HL-60/S4 treated with retinoic acid at 250 ng/mL for 4 days and 3 days (cell line): ENCODE data around the gene SZT2.
"Not testable (repeated sequence)": the region's sequence is repeated elsewhere in the genome, so short reads cannot be mapped to it uniquely, and the experiment has no call there.

ENCODE experiments used
- in situ Hi-C: fragments of 300-500 bp; cut with MboI; formaldehyde crosslinking; loops from 2 replicates; pipeline ENCODE4 v1.7.0; 2022; ENCODE audit warnings: low sequenced_read_pairs

Gene SZT2

GRCh38 chr1:43386676-43387075, 3.0 kb upstream of the SZT2 start:
- in situ Hi-C loops: no loop called here

DNA sequence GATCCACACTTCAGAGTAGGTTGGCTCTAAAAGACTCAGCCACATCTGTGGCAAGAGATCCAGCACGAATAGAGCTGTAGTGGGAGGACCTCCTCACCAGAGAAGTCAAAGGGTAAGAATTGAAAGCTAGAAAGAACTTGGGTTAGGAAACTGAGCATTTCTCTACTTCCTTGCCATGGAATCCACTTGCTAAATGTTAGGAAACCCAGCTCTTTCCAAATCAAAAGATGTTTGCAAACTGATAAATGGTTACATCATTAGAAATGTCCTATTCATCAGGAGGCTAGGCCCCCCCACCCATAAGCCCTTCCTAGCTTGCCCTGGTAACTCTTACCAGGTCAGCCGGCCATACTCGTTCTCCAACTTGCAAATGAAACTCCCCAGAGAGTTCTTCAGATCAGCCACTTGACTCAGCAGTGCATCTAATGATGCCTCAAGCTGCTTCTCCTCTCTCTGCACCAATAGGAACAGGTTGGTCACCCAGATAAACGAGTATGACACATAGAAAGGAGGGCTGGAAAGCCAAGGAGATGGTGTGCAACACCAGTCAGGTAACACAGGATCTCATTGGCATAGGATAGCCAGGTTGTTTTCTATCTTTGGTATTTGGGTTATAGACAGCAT, 1.6 kb upstream of the SZT2 start:
- in situ Hi-C loops: no loop called here

- in situ Hi-C loops: no loop called here
Measured at GRCh38 chr1:43388613-43389012, 1.1 kb upstream of the SZT2 start.

GRCh38 chr1:43392702-43393101, 3.0 kb downstream of the SZT2 start:
- in situ Hi-C loops: no loop called here

GRCh38 chr1:43395523-43395922, 5.8 kb downstream of the SZT2 start:
- in situ Hi-C loops: no loop called here

DNA sequence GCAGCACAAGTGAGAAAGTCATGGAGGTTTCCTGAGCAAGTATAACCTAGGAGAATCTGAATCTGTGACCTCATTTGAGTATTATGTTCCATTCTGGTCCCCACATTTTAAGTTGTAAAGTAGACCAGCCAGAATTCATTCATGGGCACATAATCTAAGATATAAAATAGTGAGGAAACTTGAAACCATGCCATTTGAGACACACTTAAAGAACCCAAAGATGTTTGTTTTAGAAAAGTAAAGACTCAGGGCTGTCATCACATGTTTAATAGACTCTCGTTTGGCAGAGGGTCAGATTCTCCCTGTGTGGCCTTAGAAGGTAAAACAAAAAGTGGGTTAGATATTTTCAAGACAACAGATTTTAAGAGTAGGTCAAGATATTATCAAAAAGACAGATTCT, 6.4 kb downstream of the SZT2 start:
- in situ Hi-C loops: no loop called here

- in situ Hi-C loops: no loop called here
Measured at GRCh38 chr1:43398227-43398626, 8.5 kb downstream of the SZT2 start.

DNA sequence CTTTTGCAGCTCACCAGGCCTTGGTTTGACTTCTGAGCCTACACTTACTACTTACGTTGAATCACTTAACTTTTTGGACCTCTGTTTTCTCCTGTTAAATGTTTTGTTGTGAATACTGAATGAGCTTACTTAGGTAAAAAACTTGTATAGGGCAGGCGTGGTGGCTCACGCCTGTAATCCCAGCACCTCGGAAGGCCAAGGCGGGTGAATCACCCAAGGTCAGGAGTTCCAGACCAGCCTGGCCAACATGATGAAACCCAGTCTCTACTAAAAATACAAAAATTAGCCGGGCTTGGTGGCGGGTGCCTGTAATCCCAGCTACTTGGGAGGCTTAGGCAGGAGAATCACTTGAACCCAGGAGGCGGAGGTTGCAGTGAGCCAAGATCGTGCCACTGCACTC, 10.7 kb downstream of the SZT2 start:
- in situ Hi-C loops: not testable (repeated sequence)

DNA sequence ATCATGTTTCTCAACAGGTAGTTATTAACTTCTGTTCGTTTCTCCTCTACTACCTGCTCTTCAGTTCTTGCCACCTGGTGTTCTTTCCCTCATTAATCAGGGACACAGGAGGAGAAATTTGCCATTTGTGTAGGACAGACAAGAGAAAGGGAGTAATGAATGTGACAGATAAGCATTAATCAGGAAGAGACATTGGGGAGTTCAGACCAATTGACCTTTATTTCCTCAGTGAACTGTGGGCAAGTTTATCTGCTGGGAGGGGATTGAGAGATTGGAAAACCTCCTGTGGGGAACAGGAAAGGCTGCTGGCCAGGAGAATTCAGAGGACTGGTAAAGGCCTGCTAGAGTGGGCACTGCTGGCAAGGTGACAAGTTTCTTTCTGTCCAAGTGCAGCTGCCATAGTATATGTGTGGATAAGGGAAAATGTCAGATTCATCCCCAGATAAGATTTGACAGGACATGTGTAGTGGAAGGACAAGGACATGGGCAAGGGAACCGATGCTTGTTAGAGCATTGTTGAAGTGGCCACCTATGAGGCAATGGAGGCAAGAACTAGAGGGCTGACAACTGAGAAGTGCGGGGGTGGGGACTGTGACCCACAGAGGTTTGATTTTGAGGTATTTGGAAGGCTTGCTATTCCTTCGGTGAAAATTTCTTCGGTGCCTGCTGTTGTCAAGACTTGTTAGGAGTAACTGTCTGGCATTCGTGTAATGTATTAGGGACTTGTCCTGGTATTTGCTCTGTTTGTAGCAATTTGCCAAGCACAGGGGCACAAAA, 12.6 kb downstream of the SZT2 start:
- in situ Hi-C loops: no loop called here

- in situ Hi-C loops: no loop called here
Measured at GRCh38 chr1:43404353-43404752, 14.7 kb downstream of the SZT2 start.

DNA sequence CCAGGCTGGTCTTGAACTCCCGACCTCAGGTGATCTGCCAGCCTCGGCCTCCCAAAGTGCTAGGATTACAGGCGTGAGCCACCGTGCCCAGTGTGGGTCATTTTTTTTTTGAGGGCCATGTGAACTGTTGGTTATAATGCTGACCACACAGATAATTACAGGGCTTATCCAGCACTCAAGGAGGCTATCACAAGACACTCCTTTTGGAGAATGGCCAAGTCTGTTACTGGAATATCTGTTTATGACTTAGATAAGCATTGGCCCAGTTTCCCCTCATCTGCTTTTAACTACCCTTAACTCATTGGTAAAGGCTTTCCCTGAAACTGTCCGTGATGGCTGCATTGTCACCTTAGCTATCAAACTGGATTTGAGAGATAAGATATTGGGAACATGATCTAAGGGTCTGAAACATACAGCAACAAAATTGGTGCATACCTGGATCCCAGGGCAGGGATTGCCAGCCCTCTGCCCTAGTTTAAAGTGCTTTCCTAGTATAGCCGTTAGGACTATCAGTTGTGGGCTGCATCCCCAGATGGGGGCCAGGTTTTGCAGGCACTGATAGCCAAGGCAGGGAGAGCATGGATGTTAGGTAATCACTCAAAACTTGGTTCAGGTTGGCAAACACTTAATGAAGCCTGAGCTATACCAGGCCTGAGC, 15.6 kb downstream of the SZT2 start:
- in situ Hi-C loops: no loop called here

GRCh38 chr1:43405876-43406234, 16.2 kb downstream of the SZT2 start:
- in situ Hi-C loops: no loop called here

- in situ Hi-C loops: loop anchor here (10.0 kb wide), 1 partner anchor 186 kb away; no protein-coding TSS in a partner anchor
Measured at GRCh38 chr1:43410571-43410970, 20.9 kb downstream of the SZT2 start.

GRCh38 chr1:43413426-43413825, 23.7 kb downstream of the SZT2 start:
- in situ Hi-C loops: loop anchor here (10.0 kb wide), 1 partner anchor 189 kb away; no protein-coding TSS in a partner anchor

GRCh38 chr1:43414634-43415223, 25.0 kb downstream of the SZT2 start:
- in situ Hi-C loops: loop anchor here (10.0 kb wide), 1 partner anchor 190 kb away; no protein-coding TSS in a partner anchor

DNA sequence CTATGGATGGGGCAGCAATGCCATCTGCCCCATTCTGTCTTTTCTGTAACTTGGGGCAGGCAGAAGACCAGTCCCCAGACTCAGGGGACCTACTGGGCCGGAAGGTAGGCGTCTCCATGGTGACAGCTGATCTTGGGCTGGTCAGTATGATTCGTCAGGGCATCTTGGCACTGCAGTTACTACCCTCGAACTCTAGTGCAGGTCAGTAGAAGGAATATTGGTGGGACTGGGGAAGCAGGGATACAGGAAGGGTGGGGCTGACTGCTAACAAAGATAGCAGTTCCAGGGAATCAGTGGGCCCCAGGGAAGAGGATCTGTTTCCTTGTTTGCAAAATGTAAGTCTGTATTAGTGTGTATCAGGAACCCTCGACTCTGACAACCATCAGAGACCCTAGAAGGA, 26.2 kb downstream of the SZT2 start:
- in situ Hi-C loops: loop anchor here (10.0 kb wide), 1 partner anchor 191 kb away; no protein-coding TSS in a partner anchor

GRCh38 chr1:43418858-43419257, 29.2 kb downstream of the SZT2 start:
- in situ Hi-C loops: loop anchor here (10.0 kb wide), 1 partner anchor 194 kb away; no protein-coding TSS in a partner anchor

GRCh38 chr1:43419627-43420425, 30.1 kb downstream of the SZT2 start:
- in situ Hi-C loops: loop anchor here (10.0 kb wide), 1 partner anchor 195 kb away; no protein-coding TSS in a partner anchor

DNA sequence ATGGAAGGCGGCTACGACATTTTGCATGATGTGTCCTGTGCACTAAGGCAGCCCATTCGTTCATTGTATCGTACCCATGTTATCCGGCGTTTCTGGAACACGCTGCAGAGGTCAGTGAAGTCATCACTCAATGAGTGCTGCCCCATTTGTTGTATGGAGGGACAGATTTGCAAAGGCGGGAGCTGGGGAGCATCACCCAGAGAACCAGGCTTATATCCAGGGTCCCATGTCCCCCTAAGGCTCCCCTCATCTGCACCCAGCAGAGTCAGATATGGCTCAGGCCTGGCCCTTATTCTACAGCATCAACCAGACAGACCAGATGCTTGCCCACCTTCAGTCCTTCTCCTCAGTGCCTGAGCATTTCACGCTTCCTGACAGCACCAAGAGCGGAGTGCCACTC, 31.2 kb downstream of the SZT2 start:
- in situ Hi-C loops: no loop called here

GRCh38 chr1:43421396-43421795, 31.7 kb downstream of the SZT2 start:
- in situ Hi-C loops: no loop called here
